KMS-11 (cell line): Measurements from ENCODE around the gene GLCE.

Experiments
- H2AFZ ChIP-seq: fragments of 200-600 bp; sonication (generic); 2 replicates; pipeline ENCODE4 v1.6.1; 2016; ENCODE audit warnings: antibody characterized with exemption, mixed run types, low read depth
- H3K27ac ChIP-seq: fragments of 200-600 bp; sonication (generic); 2 replicates; pipeline ENCODE4 v1.6.1; 2016; ENCODE audit warnings: mild to moderate bottlenecking, mixed run types
- H3K27me3 ChIP-seq: fragments of 200-600 bp; sonication (generic); 2 replicates; pipeline ENCODE4 v1.6.1; 2017; ENCODE audit warnings: mild to moderate bottlenecking, low read depth, mixed run types, moderate library complexity; ENCODE audit not compliant: insufficient read depth
- H3K36me3 ChIP-seq: fragments of 200-600 bp; sonication (generic); 2 replicates; pipeline ENCODE4 v1.6.1; 2017; ENCODE audit warnings: mild to moderate bottlenecking, mixed run types; ENCODE audit not compliant: insufficient read depth
- H3K4me1 ChIP-seq: fragments of 200-600 bp; sonication (generic); 2 replicates; pipeline ENCODE4 v1.6.1; 2016; ENCODE audit warnings: mild to moderate bottlenecking, low read depth, mixed run types; ENCODE audit not compliant: poor library complexity, severe bottlenecking
- H3K4me2 ChIP-seq: fragments of 200-600 bp; sonication (generic); 2 replicates; pipeline ENCODE4 v1.7.0; 2016; ENCODE audit warnings: mild to moderate bottlenecking, mixed run types
- H3K4me3 ChIP-seq: fragments of 200-600 bp; sonication (generic); IDR thresholded peaks from 2 replicates; pipeline ENCODE4 v1.6.1; 2017; ENCODE audit warnings: low read depth, low read length, mixed read lengths; ENCODE audit not compliant: insufficient read depth
- H3K79me2 ChIP-seq: fragments of 200-600 bp; sonication (generic); 2 replicates; pipeline ENCODE4 v1.6.1; 2016; ENCODE audit warnings: low read depth, mixed run types; ENCODE audit not compliant: insufficient read depth
- H3K9ac ChIP-seq: fragments of 200-600 bp; sonication (generic); 2 replicates; pipeline ENCODE4 v1.6.1; 2016; ENCODE audit warnings: mild to moderate bottlenecking, mixed run types
- H4K20me1 ChIP-seq: fragments of 200-600 bp; sonication (generic); 2 replicates; pipeline ENCODE4 v1.6.1; 2016; ENCODE audit warnings: mild to moderate bottlenecking, mixed run types; ENCODE audit not compliant: insufficient read depth
- TF ChIP-seq, protein P1 (sequence below): fragments of 200-600 bp; sonication (generic); conservative IDR thresholded peaks from 2 replicates; pipeline ENCODE4 v1.6.1; 2017; ENCODE audit warnings: low read depth, mild to moderate bottlenecking, antibody characterized with exemption, low read length, moderate library complexity, mixed read lengths

The GLCE gene

DNA sequence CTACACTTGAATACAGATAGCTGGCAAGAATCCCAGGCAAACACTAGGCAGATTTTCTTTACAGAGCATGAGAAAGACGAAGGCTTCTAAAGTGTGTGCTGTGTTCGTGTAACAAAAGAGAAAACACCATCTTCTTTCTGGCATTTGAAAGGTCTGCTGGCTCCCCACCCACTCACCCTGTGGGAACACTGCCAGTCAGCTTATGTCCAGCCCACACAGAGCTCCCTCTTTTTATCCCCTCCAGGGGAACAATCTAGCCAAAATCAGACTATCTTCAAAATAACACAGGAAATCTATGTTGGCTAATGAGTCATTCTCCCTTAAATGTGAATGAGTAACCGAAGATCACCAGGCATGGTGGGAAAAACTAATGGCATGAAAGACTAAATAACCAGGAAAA, 92.7 kb downstream of the GLCE start:
- Histone ChIP-seq H3K36me3 (no peaks in the 10 kb centered on the region), H3K9ac (no peak overlapping the region), H3K27me3 (no peaks in the 10 kb centered on the region), H3K4me1 (no peaks in the 10 kb centered on the region), H3K79me2 (no peaks in the 10 kb centered on the region), H3K4me2 (no peak overlapping the region), H3K27ac (no peak overlapping the region), H2AFZ (no peak overlapping the region), H3K4me3 (no peak overlapping the region), H4K20me1 (no peaks in the 10 kb centered on the region)
- TF ChIP-seq, protein P1, sequence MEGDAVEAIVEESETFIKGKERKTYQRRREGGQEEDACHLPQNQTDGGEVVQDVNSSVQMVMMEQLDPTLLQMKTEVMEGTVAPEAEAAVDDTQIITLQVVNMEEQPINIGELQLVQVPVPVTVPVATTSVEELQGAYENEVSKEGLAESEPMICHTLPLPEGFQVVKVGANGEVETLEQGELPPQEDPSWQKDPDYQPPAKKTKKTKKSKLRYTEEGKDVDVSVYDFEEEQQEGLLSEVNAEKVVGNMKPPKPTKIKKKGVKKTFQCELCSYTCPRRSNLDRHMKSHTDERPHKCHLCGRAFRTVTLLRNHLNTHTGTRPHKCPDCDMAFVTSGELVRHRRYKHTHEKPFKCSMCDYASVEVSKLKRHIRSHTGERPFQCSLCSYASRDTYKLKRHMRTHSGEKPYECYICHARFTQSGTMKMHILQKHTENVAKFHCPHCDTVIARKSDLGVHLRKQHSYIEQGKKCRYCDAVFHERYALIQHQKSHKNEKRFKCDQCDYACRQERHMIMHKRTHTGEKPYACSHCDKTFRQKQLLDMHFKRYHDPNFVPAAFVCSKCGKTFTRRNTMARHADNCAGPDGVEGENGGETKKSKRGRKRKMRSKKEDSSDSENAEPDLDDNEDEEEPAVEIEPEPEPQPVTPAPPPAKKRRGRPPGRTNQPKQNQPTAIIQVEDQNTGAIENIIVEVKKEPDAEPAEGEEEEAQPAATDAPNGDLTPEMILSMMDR: no peak

DNA sequence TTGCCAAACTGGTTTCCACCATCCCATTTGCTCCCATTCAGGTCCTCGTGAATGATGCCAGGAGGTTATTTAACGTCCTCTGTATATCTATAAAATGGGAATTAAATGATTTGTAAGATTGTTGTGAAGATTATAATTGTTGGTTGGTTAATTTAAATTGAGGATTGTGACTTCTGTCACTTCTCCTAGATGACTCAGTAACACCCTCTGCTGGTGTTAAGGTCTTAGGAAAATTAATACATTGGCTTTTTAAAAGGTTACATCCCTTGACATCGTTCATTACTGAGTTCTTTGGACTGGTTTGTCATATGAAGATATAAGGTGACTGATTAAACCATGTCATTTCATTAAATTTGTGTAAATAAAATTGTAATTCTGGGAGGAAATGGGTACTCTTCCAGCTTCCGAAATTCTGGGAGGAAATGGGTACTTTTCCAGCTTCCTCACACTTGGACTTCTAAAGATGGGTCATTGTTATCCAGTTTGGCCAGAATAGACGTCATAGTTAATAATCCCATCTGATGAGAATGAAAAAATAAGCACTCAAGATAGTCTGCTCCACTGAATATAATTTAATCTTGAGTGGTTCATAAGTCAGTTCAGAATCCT, 105.0 kb downstream of the GLCE start:
- H3K4me2 ChIP-seq: no peak overlapping the region
- H4K20me1 ChIP-seq: no peaks in the 10 kb centered on the region
- H3K36me3 ChIP-seq: no peaks in the 10 kb centered on the region
- H3K9ac ChIP-seq: no peak overlapping the region
- TF ChIP-seq, protein P1: peak; percentile 70
- no peaks in the 10 kb centered on the region for H3K79me2 ChIP-seq
- no peaks in the 10 kb centered on the region for H3K27me3 ChIP-seq
- peaks cover 8% of the 10 kb centered on the region for H3K4me1 ChIP-seq
- no peak overlapping the region for H3K27ac ChIP-seq
- no peak overlapping the region for H3K4me3 ChIP-seq
- no peak overlapping the region for H2AFZ ChIP-seq

DNA sequence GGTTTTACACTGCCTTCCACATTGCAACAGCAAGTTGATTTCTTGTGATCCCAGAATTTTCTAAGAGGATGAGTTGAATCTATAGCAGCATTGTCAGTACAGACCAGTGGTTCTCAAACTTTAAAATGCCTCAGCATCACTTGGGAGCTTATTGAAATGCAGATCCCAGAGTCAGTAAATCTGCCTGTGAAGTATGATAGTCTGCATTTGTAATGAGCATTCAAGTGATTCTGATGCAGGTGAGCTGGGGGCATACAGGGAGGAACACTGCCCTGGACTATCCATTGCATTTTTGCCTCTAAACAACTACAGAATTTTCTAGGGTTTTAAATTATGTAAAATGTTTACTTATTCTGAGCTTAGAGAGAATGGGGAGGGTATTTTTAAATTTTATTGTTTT, 110.8 kb downstream of the GLCE start:
- no peak overlapping the region for H3K9ac ChIP-seq
- H4K20me1 ChIP-seq: no peaks in the 10 kb centered on the region
- H3K4me1 ChIP-seq: peaks cover 24% of the 10 kb centered on the region
- H2AFZ ChIP-seq: no peak overlapping the region
- H3K79me2 ChIP-seq: no peaks in the 10 kb centered on the region
- TF ChIP-seq, protein P1: no peak
- no peaks in the 10 kb centered on the region for H3K36me3 ChIP-seq
- peak overlapping the region; percentile 15; the same call in 1 of the 2 replicates for H3K4me2 ChIP-seq
- no peak overlapping the region for H3K27ac ChIP-seq
- H3K4me3 ChIP-seq: no peak overlapping the region
- no peaks in the 10 kb centered on the region for H3K27me3 ChIP-seq

DNA sequence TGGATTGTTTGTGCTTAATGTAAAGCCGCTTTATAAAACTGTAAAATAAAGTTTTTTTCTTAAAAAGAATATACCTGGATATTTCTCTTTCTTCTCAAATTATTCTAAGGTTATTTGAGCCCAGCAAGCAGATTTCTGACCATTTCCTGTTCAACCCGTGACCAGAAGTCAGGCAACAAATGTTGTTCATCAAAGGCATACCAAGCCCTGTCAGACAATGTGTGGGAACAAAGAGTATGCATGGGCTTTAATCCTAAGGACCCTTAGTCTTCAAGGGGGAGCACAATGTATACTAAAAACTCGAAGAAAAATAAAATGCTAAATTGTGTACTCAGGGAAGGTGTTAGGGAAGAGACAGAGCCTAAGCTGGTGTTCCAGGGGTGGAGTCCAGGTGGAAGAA, 111.7 kb downstream of the GLCE start:
- Histone ChIP-seq H4K20me1 (no peaks in the 10 kb centered on the region), H2AFZ (no peak overlapping the region), H3K27me3 (no peaks in the 10 kb centered on the region), H3K27ac (no peak overlapping the region), H3K36me3 (no peaks in the 10 kb centered on the region), H3K79me2 (no peaks in the 10 kb centered on the region), H3K4me3 (no peak overlapping the region), H3K9ac (no peak overlapping the region), H3K4me2 (peak overlapping the region; percentile 15; the same call in 1 of the 2 replicates), H3K4me1 (peaks cover 24% of the 10 kb centered on the region)
- TF ChIP-seq, protein P1: no peak
